PC-3 (cell line): ENCODE results near the gene SCARB2.

Experiments used
- EZH2 ChIP-seq: fragments of 300-600 bp; sonication (generic); IDR thresholded peaks from one replicate; pipeline ENCODE4 v1.6.1; 2017; ENCODE audit warnings: antibody characterized with exemption, mild to moderate bottlenecking, low read length; ENCODE audit not compliant: unreplicated experiment
- EZH2phosphoT487 ChIP-seq: fragments of 300-600 bp; sonication (generic); IDR thresholded peaks from 2 replicates; pipeline ENCODE4 v1.6.1; 2018; ENCODE audit warnings: mild to moderate bottlenecking, antibody characterized with exemption, low read length, borderline replicate concordance
- TF ChIP-seq, protein P1 (sequence below): fragments of 300-600 bp; sonication (generic); conservative IDR thresholded peaks from 2 replicates; pipeline ENCODE4 v1.5.1; 2017; ENCODE audit warnings: antibody characterized with exemption, low read depth, mild to moderate bottlenecking, low read length

DNA sequence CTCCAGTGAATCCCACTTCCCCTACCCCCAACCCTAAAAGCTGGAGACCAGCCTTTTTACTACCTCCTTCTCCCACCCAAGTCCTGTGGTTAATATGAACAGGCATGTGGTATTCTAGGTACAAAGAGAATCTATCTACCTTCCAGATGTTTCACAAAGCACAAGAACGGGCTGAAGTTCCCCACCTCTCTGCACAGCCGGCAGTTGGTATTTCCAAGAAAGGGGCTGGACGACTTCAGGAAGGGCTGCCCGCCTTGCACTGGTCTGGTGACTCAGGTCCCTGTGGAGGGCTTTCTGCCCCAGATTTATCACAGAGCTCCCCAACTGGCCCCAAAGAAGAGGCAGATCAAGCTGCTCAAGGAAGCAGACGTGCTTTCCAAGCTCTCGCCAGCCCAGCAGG lies 42.4 kb upstream of the SCARB2 start:
- TF ChIP-seq, protein P1, sequence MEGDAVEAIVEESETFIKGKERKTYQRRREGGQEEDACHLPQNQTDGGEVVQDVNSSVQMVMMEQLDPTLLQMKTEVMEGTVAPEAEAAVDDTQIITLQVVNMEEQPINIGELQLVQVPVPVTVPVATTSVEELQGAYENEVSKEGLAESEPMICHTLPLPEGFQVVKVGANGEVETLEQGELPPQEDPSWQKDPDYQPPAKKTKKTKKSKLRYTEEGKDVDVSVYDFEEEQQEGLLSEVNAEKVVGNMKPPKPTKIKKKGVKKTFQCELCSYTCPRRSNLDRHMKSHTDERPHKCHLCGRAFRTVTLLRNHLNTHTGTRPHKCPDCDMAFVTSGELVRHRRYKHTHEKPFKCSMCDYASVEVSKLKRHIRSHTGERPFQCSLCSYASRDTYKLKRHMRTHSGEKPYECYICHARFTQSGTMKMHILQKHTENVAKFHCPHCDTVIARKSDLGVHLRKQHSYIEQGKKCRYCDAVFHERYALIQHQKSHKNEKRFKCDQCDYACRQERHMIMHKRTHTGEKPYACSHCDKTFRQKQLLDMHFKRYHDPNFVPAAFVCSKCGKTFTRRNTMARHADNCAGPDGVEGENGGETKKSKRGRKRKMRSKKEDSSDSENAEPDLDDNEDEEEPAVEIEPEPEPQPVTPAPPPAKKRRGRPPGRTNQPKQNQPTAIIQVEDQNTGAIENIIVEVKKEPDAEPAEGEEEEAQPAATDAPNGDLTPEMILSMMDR, result no peak
- TF ChIP-seq EZH2, result no peak
- no peak for TF ChIP-seq EZH2phosphoT487
